Testis (tissue), 3 donors: Measurements from ENCODE around the gene TMC3. TPM values are rescaled to one million over a fixed set of nuclear protein-coding genes. Genes with fewer than 3 reads are reported as not detected.
"Not testable (repeated sequence)": the region's sequence is repeated elsewhere in the genome, so short reads cannot be mapped to it uniquely, and the experiment has no call there.

Experiments
- DNase-seq: peaks from one replicate; pipeline ENCODE4 v3.0.0-alpha.2; 2019
- H3K27ac ChIP-seq, 2 donors: fragments of 200-600 bp; sonication (generic); one replicate each; pipeline ENCODE4 v1.5.1; 2019
- H3K27me3 ChIP-seq: fragments of 200-600 bp; sonication (generic); one replicate; pipeline ENCODE4 v1.5.1; 2019
- H3K36me3 ChIP-seq: fragments of 200-600 bp; sonication (generic); one replicate; pipeline ENCODE4 v1.5.1; 2017; ENCODE audit warnings: low read depth; ENCODE audit errors: missing control alignments
- H3K4me1 ChIP-seq: fragments of 200-600 bp; sonication (generic); one replicate; pipeline ENCODE4 v1.5.1; 2019
- H3K4me3 ChIP-seq, 2 donors: fragments of 200-600 bp; sonication (generic); one replicate each; pipeline ENCODE4 v1.5.1; 2017 to 2019
- H3K9me3 ChIP-seq: fragments of 200-600 bp; sonication (generic); one replicate; pipeline ENCODE4 v1.5.1; 2017
- CTCF ChIP-seq, 3 experiments: fragments of 450-650 bp in 2 of 3; fragments of 200-600 bp in 1 of 3; sonication (generic) in 1 of 3; IDR thresholded peaks; one replicate each; pipeline ENCODE4 v1.5.1; 2016 to 2019; ENCODE audit warnings: antibody characterized with exemption in 3 of 3, mild to moderate bottlenecking in 2 of 3, moderate library complexity in 1 of 3
- POLR2A ChIP-seq: fragments of 450-650 bp; IDR thresholded peaks from one replicate; pipeline ENCODE4 v1.6.1; 2017; ENCODE audit warnings: antibody characterized with exemption, mild to moderate bottlenecking, moderate library complexity
- WGBS, 2 donors: methylation state at CpG; one replicate each; pipeline ENCODE4 v1.1.5; 2018; 5-methylcytosine and 5-hydroxymethylcytosine counted together
- intact Hi-C: fragments of 100-400 bp; cut with DNase I; formaldehyde crosslinking; loops from one replicate; pipeline ENCODE4 v1.15.1; 2023; ENCODE audit warnings: low total_unique reads
- polyA plus RNA-seq: library from polyadenylated mRNA; stranded (reverse); fragments of 350-450 nt; fragmentation: Illumina TruSeq; extraction: RNeasy Lipid Tissue Mini Kit (QIAGEN cat#74804); gene quantifications from one replicate; pipeline ENCODE4 v1.2.3, GENCODE V29; 2014; ENCODE audit warnings: low read depth, low replicate concordance; ENCODE audit not compliant: insufficient read depth
- total RNA-seq, 2 donors: library from RNA; depleted of rRNA; stranded (reverse); fragments of >200 nt; gene quantifications; one replicate each; pipeline ENCODE4 v1.2.3, GENCODE V29; 2016

TMC3 gene
- total and polyA plus RNA-seq, 3 donors from 2014 or later: 0.16 to 0.31 (median 0.26) TPM

- TF ChIP-seq POLR2A (no peak), CTCF (IDR thresholded peaks at IDR 0.05) (no peak)
- WGBS, 2 donors: 64 to 78% methylated on average over 4 to 10 of the region's 12 CpGs
- Histone ChIP-seq H3K27me3 (no peaks in the 10 kb centered on the region), H3K9me3 (no peaks in the 10 kb centered on the region), H3K27ac (peak overlapping the region; percentile 55 to 69), H3K36me3 (no peaks in the 10 kb centered on the region), H3K4me1 (peaks cover 48% of the 10 kb centered on the region), H3K4me3 (peak overlapping the region in 1 of 2 donors; percentile 27)
- intact Hi-C loops: loop anchor here (10.0 kb wide), 1 partner anchor 58 kb away; no protein-coding TSS in a partner anchor
- DNase-seq: no peak
Measured at GRCh38 chr15:81332326-81332725, 41.7 kb downstream of the TMC3 start.

GRCh38 chr15:81331600-81331999 is 42.4 kb downstream of the TMC3 start:
- 56 to 66% methylated on average over 15 of the region's 15 CpGs for WGBS, 2 donors
- H3K27ac ChIP-seq: peak overlapping the region; percentile 55 to 69
- TF ChIP-seq CTCF (IDR thresholded peaks at IDR 0.05): no peak
- TF ChIP-seq POLR2A: no peak
- H3K27me3 ChIP-seq: no peaks in the 10 kb centered on the region
- intact Hi-C loops: loop anchor here (10.0 kb wide), 1 partner anchor 57 kb away; no protein-coding TSS in a partner anchor
- H3K36me3 ChIP-seq: no peaks in the 10 kb centered on the region
- peak overlapping the region in 1 of 2 donors; percentile 27 for H3K4me3 ChIP-seq
- H3K4me1 ChIP-seq: peaks cover 43% of the 10 kb centered on the region
- peak; percentile 82 for DNase-seq
- no peaks in the 10 kb centered on the region for H3K9me3 ChIP-seq

GRCh38 chr15:81331141-81331540 is 42.9 kb downstream of the TMC3 start:
- 9 to 13% methylated on average over 9 of the region's 9 CpGs for WGBS, 2 donors

GRCh38 chr15:81330366-81331090 is 43.5 kb downstream of the TMC3 start:
- intact Hi-C loops: loop anchor here (10.0 kb wide), 1 partner anchor 56 kb away; no protein-coding TSS in a partner anchor
- DNase-seq: no peak
- Histone ChIP-seq H3K27me3 (no peaks in the 10 kb centered on the region), H3K27ac (peak overlapping the region; percentile 55 to 69), H3K9me3 (no peaks in the 10 kb centered on the region), H3K4me3 (no peak overlapping the region), H3K36me3 (no peaks in the 10 kb centered on the region), H3K4me1 (peaks cover 39% of the 10 kb centered on the region)
- TF ChIP-seq POLR2A (no peak), CTCF (IDR thresholded peaks at IDR 0.05) (no peak)
- 32 to 41% methylated on average over 5 of the region's 5 CpGs for WGBS, 2 donors

More at GRCh38 chr15:81331141-81331540, 42.9 kb downstream of the TMC3 start:
- Histone ChIP-seq H3K4me1 (peaks cover 43% of the 10 kb centered on the region), H3K4me3 (peak overlapping the region in 1 of 2 donors; percentile 27), H3K27ac (peak overlapping the region; percentile 55 to 69)
- intact Hi-C loops: loop anchor here (10.0 kb wide), 1 partner anchor 56 kb away; no protein-coding TSS in a partner anchor
- not testable (repeated sequence) for H3K36me3 ChIP-seq, H3K27me3 ChIP-seq, H3K9me3 ChIP-seq
- DNase-seq: peak; percentile 69

- DNase-seq: no peak
- no peak for TF ChIP-seq POLR2A
- no peak for TF ChIP-seq CTCF (IDR thresholded peaks at IDR 0.05)
- H3K4me1 ChIP-seq: peaks cover 37% of the 10 kb centered on the region
- intact Hi-C loops: no loop called here
- no peaks in the 10 kb centered on the region for H3K27me3 ChIP-seq
- 96 to 98% methylated on average over 2 of the region's 2 CpGs for WGBS, 2 donors
- H3K27ac ChIP-seq: peak overlapping the region in 1 of 2 donors; percentile 55
- no peaks in the 10 kb centered on the region for H3K9me3 ChIP-seq
- H3K4me3 ChIP-seq: no peak overlapping the region
- H3K36me3 ChIP-seq: no peaks in the 10 kb centered on the region
Measured at GRCh38 chr15:81329446-81329845, 44.6 kb downstream of the TMC3 start.
